Activated CD8-positive, alpha-beta memory T cell treated with anti-CD3 and anti-CD28 coated beads, Interleukin-2, amount 10 ng/mL, durations not matched to agents 7 days and 5 days (primary cell): ENCODE data around the gene TRIM74. TPM values are rescaled to one million over a fixed set of nuclear protein-coding genes. Genes with fewer than 3 reads are reported as not detected.
"Not testable (repeated sequence)": the region's sequence is repeated elsewhere in the genome, so short reads cannot be mapped to it uniquely, and the experiment has no call there.

Source experiments
- ATAC-seq: fragments of 150-1000 bp; cut with Tn5 transposase; one replicate; pipeline ENCODE4 v1.10.0; 2021; ENCODE audit warnings: moderate library complexity
- CTCF ChIA-PET: fragments of 350-600 bp; sonication (Branson Sonifier 250); formaldehyde crosslinking; loops from one replicate; lab custom pipeline; 2021; ENCODE audit warnings: antibody characterized with exemption; lab: Charles Lee
- DNase-seq: peaks from one replicate; pipeline ENCODE4 v3.0.0-alpha.2; 2020
- H3K27ac Mint-ChIP-seq: one replicate; pipeline ENCODE4 v1.8.0; 2021; ENCODE audit warnings: mild to moderate bottlenecking, mixed read lengths
- H3K27me3 Mint-ChIP-seq: one replicate; pipeline ENCODE4 v1.8.0; 2021; ENCODE audit warnings: mixed read lengths
- H3K36me3 Mint-ChIP-seq: one replicate; pipeline ENCODE4 v1.8.0; 2021; ENCODE audit warnings: mild to moderate bottlenecking, mixed read lengths
- H3K4me1 Mint-ChIP-seq: one replicate; pipeline ENCODE4 v1.8.0; 2021; ENCODE audit warnings: mixed read lengths
- H3K4me3 Mint-ChIP-seq: one replicate; pipeline ENCODE4 v1.8.0; 2021; ENCODE audit warnings: mild to moderate bottlenecking, moderate library complexity, mixed read lengths
- H3K9me3 Mint-ChIP-seq: one replicate; pipeline ENCODE4 v1.8.0; 2022; ENCODE audit warnings: low read depth, mixed read lengths
- total RNA-seq, 2 experiments: library from RNA; stranded (reverse); gene quantifications; one replicate each; pipeline ENCODE4 v1.2.3, GENCODE V29; 2021

The TRIM74 gene
- total RNA-seq, 2 experiments from 2014 or later: 0.94 to 1.8 TPM

- H3K27ac Mint-ChIP-seq, DNase-seq, H3K27me3 Mint-ChIP-seq, H3K4me1 Mint-ChIP-seq, H3K9me3 Mint-ChIP-seq, ATAC-seq, H3K36me3 Mint-ChIP-seq, H3K4me3 Mint-ChIP-seq, CTCF ChIA-PET: not testable (repeated sequence)
Measured at GRCh38 chr7:72971505-72971904, 2.2 kb upstream of the TRIM74 start.

GRCh38 chr7:72969688-72970087 is 422 bp upstream of the TRIM74 start:
- H3K4me1 Mint-ChIP-seq, H3K9me3 Mint-ChIP-seq, DNase-seq, CTCF ChIA-PET, H3K27ac Mint-ChIP-seq, ATAC-seq, H3K36me3 Mint-ChIP-seq, H3K27me3 Mint-ChIP-seq, H3K4me3 Mint-ChIP-seq: not testable (repeated sequence)

GRCh38 chr7:72966892-72967291 is 2.4 kb downstream of the TRIM74 start:
- ATAC-seq, H3K4me3 Mint-ChIP-seq, CTCF ChIA-PET, H3K36me3 Mint-ChIP-seq, H3K27ac Mint-ChIP-seq, H3K9me3 Mint-ChIP-seq, H3K27me3 Mint-ChIP-seq, H3K4me1 Mint-ChIP-seq: not testable (repeated sequence)
- peak; percentile 37 for DNase-seq

- H3K27ac Mint-ChIP-seq, H3K4me1 Mint-ChIP-seq, DNase-seq, H3K4me3 Mint-ChIP-seq, H3K9me3 Mint-ChIP-seq, CTCF ChIA-PET, H3K36me3 Mint-ChIP-seq, H3K27me3 Mint-ChIP-seq: not testable (repeated sequence)
- peak; percentile 84 for ATAC-seq
Measured at GRCh38 chr7:72965186-72965975, 3.9 kb downstream of the TRIM74 start.

GRCh38 chr7:72963056-72963455 is 6.2 kb downstream of the TRIM74 start:
- H3K36me3 Mint-ChIP-seq, H3K27me3 Mint-ChIP-seq, H3K9me3 Mint-ChIP-seq, H3K27ac Mint-ChIP-seq, CTCF ChIA-PET, ATAC-seq, DNase-seq, H3K4me3 Mint-ChIP-seq, H3K4me1 Mint-ChIP-seq: not testable (repeated sequence)

- H3K27ac Mint-ChIP-seq, H3K27me3 Mint-ChIP-seq, H3K36me3 Mint-ChIP-seq, DNase-seq, CTCF ChIA-PET, H3K9me3 Mint-ChIP-seq, H3K4me3 Mint-ChIP-seq, H3K4me1 Mint-ChIP-seq, ATAC-seq: not testable (repeated sequence)
Measured at GRCh38 chr7:72961346-72961650, 8.0 kb downstream of the TRIM74 start.

GRCh38 chr7:72960626-72961345 is 8.5 kb downstream of the TRIM74 start:
- H3K27me3 Mint-ChIP-seq, CTCF ChIA-PET: not testable (repeated sequence)

GRCh38 chr7:72960029-72960428 is 9.2 kb downstream of the TRIM74 start:
- H3K27me3 Mint-ChIP-seq, CTCF ChIA-PET, H3K4me1 Mint-ChIP-seq, DNase-seq, H3K9me3 Mint-ChIP-seq, H3K4me3 Mint-ChIP-seq, H3K36me3 Mint-ChIP-seq, ATAC-seq, H3K27ac Mint-ChIP-seq: not testable (repeated sequence)

More at GRCh38 chr7:72960626-72961345, 8.5 kb downstream of the TRIM74 start:
- H3K4me3 Mint-ChIP-seq, H3K27ac Mint-ChIP-seq, ATAC-seq, H3K4me1 Mint-ChIP-seq, H3K36me3 Mint-ChIP-seq, DNase-seq, H3K9me3 Mint-ChIP-seq: not testable (repeated sequence)

GRCh38 chr7:72954563-72955198 is 14.6 kb downstream of the TRIM74 start:
- H3K36me3 Mint-ChIP-seq, CTCF ChIA-PET, H3K4me1 Mint-ChIP-seq, DNase-seq, H3K27me3 Mint-ChIP-seq, H3K9me3 Mint-ChIP-seq: not testable (repeated sequence)
- peak; percentile 97 for ATAC-seq
- H3K27ac Mint-ChIP-seq: peak overlapping the region; percentile 62
- H3K4me3 Mint-ChIP-seq: peak overlapping the region; percentile 63

- H3K9me3 Mint-ChIP-seq, H3K4me3 Mint-ChIP-seq, H3K4me1 Mint-ChIP-seq, DNase-seq, CTCF ChIA-PET, H3K36me3 Mint-ChIP-seq, H3K27me3 Mint-ChIP-seq, H3K27ac Mint-ChIP-seq: not testable (repeated sequence)
- ATAC-seq: peak; percentile 54
Measured at GRCh38 chr7:72953901-72954562, 15.2 kb downstream of the TRIM74 start.

- DNase-seq, CTCF ChIA-PET, H3K4me1 Mint-ChIP-seq, H3K36me3 Mint-ChIP-seq, H3K27me3 Mint-ChIP-seq, H3K27ac Mint-ChIP-seq, H3K4me3 Mint-ChIP-seq, H3K9me3 Mint-ChIP-seq, ATAC-seq: not testable (repeated sequence)
Measured at GRCh38 chr7:72950432-72950831, 18.8 kb downstream of the TRIM74 start.

- CTCF ChIA-PET, DNase-seq, H3K4me1 Mint-ChIP-seq: not testable (repeated sequence)
Measured at GRCh38 chr7:72949686-72950085, 19.6 kb downstream of the TRIM74 start.

GRCh38 chr7:72949276-72949675 is 20.0 kb downstream of the TRIM74 start:
- H3K9me3 Mint-ChIP-seq, H3K4me1 Mint-ChIP-seq, H3K27ac Mint-ChIP-seq, H3K4me3 Mint-ChIP-seq, H3K36me3 Mint-ChIP-seq, ATAC-seq, CTCF ChIA-PET, DNase-seq, H3K27me3 Mint-ChIP-seq: not testable (repeated sequence)

More at GRCh38 chr7:72949686-72950085, 19.6 kb downstream of the TRIM74 start:
- not testable (repeated sequence) for H3K27ac Mint-ChIP-seq, H3K4me3 Mint-ChIP-seq, H3K36me3 Mint-ChIP-seq, ATAC-seq, H3K9me3 Mint-ChIP-seq, H3K27me3 Mint-ChIP-seq
